ENCODE measurements around the gene WBP4. TPM values are rescaled to one million over a fixed set of nuclear protein-coding genes. Genes with fewer than 3 reads are reported as not detected.

WBP4 gene
- total RNA-seq, 1 donor, result 8.7 TPM

DNA sequence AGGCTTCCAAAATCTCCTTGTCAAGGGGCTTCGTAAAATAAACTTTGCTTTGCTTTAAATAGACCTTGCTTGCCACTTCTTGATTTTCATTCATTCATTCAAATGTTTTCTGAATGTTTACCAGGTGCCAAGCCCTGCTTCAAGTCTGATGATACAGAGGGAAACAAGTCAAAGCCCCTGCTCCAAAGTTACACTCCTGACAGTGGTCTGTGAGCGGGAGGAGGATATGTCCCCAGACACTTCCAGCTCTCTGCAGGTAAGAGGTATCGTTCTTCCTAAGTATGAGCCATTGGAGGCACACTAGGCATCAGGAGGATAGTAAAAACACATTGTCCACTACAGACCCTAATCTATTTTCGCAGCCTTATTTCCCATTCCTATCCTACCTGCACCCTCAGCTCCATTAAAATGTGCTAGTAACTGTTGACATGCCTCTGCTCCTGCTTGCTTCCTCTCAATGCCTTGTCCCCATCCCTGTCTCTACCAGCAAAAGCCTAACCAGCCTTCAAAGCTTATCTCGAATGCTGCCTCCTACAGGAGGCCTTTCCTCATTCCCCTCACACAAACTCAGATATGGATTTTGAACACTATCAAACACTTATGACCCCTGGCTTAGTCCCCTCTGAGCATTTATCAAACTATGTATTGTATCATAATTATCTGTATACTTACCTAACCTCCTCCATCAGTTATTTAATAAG is 6.2 kb upstream of the WBP4 start:
- H2AFZ ChIP-seq (ENCODE audit: low read length), result no peak overlapping the region
- H3K4me1 ChIP-seq (ENCODE audit: insufficient read depth, low read length), result peaks cover 40% of the 10 kb centered on the region
- H3K36me3 ChIP-seq (ENCODE audit: insufficient read depth, low read length), result no peaks in the 10 kb centered on the region
- peak overlapping the region; percentile 81 for H3K27ac ChIP-seq (ENCODE audit: low read depth, low read length)
- peak; percentile 51 for DNase-seq (ENCODE audit: insufficient read length, low spot score, missing footprints)
- peak overlapping the region; percentile 83 for H3K4me2 ChIP-seq (ENCODE audit: insufficient read depth, low read length)
- H3K27me3 ChIP-seq (ENCODE audit: insufficient read depth, low read length), result no peaks in the 10 kb centered on the region
- peaks cover 98% of the 10 kb centered on the region for H3K79me2 ChIP-seq (ENCODE audit: insufficient read depth, low read length)
- peaks cover 36% of the 10 kb centered on the region for H4K20me1 ChIP-seq (ENCODE audit: insufficient read depth, low read length)
- no peak overlapping the region for H3K4me3 ChIP-seq (ENCODE audit: insufficient read depth, low read length)
- H3K9me3 ChIP-seq (ENCODE audit: low read depth, low read length), result no peaks in the 10 kb centered on the region
- TF ChIP-seq, protein P1, sequence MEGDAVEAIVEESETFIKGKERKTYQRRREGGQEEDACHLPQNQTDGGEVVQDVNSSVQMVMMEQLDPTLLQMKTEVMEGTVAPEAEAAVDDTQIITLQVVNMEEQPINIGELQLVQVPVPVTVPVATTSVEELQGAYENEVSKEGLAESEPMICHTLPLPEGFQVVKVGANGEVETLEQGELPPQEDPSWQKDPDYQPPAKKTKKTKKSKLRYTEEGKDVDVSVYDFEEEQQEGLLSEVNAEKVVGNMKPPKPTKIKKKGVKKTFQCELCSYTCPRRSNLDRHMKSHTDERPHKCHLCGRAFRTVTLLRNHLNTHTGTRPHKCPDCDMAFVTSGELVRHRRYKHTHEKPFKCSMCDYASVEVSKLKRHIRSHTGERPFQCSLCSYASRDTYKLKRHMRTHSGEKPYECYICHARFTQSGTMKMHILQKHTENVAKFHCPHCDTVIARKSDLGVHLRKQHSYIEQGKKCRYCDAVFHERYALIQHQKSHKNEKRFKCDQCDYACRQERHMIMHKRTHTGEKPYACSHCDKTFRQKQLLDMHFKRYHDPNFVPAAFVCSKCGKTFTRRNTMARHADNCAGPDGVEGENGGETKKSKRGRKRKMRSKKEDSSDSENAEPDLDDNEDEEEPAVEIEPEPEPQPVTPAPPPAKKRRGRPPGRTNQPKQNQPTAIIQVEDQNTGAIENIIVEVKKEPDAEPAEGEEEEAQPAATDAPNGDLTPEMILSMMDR (IDR thresholded peaks at IDR 0.05; ENCODE audit: extremely low read depth, low read depth, low read length), result peak; percentile 42

GRCh38 chr13:41056194-41056593 is 5.1 kb upstream of the WBP4 start:
- H4K20me1 ChIP-seq (ENCODE audit: insufficient read depth, low read length), result peaks cover 34% of the 10 kb centered on the region
- H3K4me1 ChIP-seq (ENCODE audit: insufficient read depth, low read length), result peaks cover 40% of the 10 kb centered on the region

GRCh38 chr13:41056826-41057711 is 4.2 kb upstream of the WBP4 start:
- TF ChIP-seq, protein P1 (IDR thresholded peaks at IDR 0.05; ENCODE audit: extremely low read depth, low read depth, low read length), result no peak
- no peak overlapping the region for H3K27ac ChIP-seq (ENCODE audit: low read depth, low read length)
- no peak overlapping the region for H3K4me3 ChIP-seq (ENCODE audit: insufficient read depth, low read length)
- no peak overlapping the region for H2AFZ ChIP-seq (ENCODE audit: low read length)
- peaks cover 34% of the 10 kb centered on the region for H4K20me1 ChIP-seq (ENCODE audit: insufficient read depth, low read length)
- no peaks in the 10 kb centered on the region for H3K36me3 ChIP-seq (ENCODE audit: insufficient read depth, low read length)
- H3K4me1 ChIP-seq (ENCODE audit: insufficient read depth, low read length), result peaks cover 40% of the 10 kb centered on the region
- H3K79me2 ChIP-seq (ENCODE audit: insufficient read depth, low read length), result peaks cover 84% of the 10 kb centered on the region
- H3K9me3 ChIP-seq (ENCODE audit: low read depth, low read length), result no peaks in the 10 kb centered on the region
- H3K4me2 ChIP-seq (ENCODE audit: insufficient read depth, low read length), result no peak overlapping the region
- no peak for DNase-seq (ENCODE audit: insufficient read length, low spot score, missing footprints)
- no peaks in the 10 kb centered on the region for H3K27me3 ChIP-seq (ENCODE audit: insufficient read depth, low read length)

More at GRCh38 chr13:41056194-41056593, 5.1 kb upstream of the WBP4 start:
- TF ChIP-seq, protein P1 (IDR thresholded peaks at IDR 0.05; ENCODE audit: extremely low read depth, low read depth, low read length), result no peak
- DNase-seq (ENCODE audit: insufficient read length, low spot score, missing footprints), result peak; percentile 32
- H3K27ac ChIP-seq (ENCODE audit: low read depth, low read length), result no peak overlapping the region
- no peaks in the 10 kb centered on the region for H3K27me3 ChIP-seq (ENCODE audit: insufficient read depth, low read length)
- no peaks in the 10 kb centered on the region for H3K9me3 ChIP-seq (ENCODE audit: low read depth, low read length)
- no peak overlapping the region for H3K4me2 ChIP-seq (ENCODE audit: insufficient read depth, low read length)
- H3K36me3 ChIP-seq (ENCODE audit: insufficient read depth, low read length), result no peaks in the 10 kb centered on the region
- no peak overlapping the region for H2AFZ ChIP-seq (ENCODE audit: low read length)
- peaks cover 93% of the 10 kb centered on the region for H3K79me2 ChIP-seq (ENCODE audit: insufficient read depth, low read length)
- H3K4me3 ChIP-seq (ENCODE audit: insufficient read depth, low read length), result no peak overlapping the region
